ENCODE data around the gene EFNA2.

The EFNA2 gene

GRCh38 chr19:1336079-1336684 is 50.5 kb downstream of the EFNA2 start:
- in situ Hi-C loops (cut with HindIII; ENCODE audit: low sequenced_read_pairs), result no loop called here

GRCh38 chr19:1340681-1341469 is 55.2 kb downstream of the EFNA2 start:
- TF ChIP-seq, protein P1, sequence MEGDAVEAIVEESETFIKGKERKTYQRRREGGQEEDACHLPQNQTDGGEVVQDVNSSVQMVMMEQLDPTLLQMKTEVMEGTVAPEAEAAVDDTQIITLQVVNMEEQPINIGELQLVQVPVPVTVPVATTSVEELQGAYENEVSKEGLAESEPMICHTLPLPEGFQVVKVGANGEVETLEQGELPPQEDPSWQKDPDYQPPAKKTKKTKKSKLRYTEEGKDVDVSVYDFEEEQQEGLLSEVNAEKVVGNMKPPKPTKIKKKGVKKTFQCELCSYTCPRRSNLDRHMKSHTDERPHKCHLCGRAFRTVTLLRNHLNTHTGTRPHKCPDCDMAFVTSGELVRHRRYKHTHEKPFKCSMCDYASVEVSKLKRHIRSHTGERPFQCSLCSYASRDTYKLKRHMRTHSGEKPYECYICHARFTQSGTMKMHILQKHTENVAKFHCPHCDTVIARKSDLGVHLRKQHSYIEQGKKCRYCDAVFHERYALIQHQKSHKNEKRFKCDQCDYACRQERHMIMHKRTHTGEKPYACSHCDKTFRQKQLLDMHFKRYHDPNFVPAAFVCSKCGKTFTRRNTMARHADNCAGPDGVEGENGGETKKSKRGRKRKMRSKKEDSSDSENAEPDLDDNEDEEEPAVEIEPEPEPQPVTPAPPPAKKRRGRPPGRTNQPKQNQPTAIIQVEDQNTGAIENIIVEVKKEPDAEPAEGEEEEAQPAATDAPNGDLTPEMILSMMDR (IDR thresholded peaks at IDR 0.05; ENCODE audit: low read depth, low read length), result no peak
- DNase-seq (ENCODE audit: low read depth, low spot score), result no peak
- H3K4me3 ChIP-seq (ENCODE audit: low read depth, low read length), result no peak overlapping the region
- in situ Hi-C loops (cut with HindIII; ENCODE audit: low sequenced_read_pairs), result no loop called here

More at GRCh38 chr19:1336079-1336684, 50.5 kb downstream of the EFNA2 start:
- no peak for DNase-seq (ENCODE audit: low read depth, low spot score)
- TF ChIP-seq, protein P1 (IDR thresholded peaks at IDR 0.05; ENCODE audit: low read depth, low read length), result no peak
- no peak overlapping the region for H3K4me3 ChIP-seq (ENCODE audit: low read depth, low read length)

DNA sequence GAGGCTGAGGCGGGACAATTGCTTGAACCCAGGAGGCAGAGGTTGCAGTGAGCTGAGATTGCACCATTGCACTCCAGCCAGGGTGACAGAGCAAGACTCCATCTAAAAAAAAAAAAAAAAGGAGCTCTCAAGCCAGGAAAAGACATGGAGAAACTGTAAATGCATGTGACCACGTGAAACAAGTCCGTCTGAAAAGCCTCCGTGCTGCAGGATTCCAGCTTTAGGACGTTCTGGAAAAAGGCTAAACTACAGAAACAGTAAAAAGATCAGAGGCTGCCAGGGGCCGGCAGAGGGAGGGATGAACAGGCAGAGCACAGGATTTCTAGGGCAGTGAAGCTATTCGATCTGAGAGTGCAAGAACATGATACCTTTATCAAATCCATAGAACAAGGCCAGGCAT is 57.4 kb downstream of the EFNA2 start:
- no peak for DNase-seq (ENCODE audit: low read depth, low spot score)
- TF ChIP-seq, protein P1 (IDR thresholded peaks at IDR 0.05; ENCODE audit: low read depth, low read length), result no peak
- in situ Hi-C loops (cut with HindIII; ENCODE audit: low sequenced_read_pairs), result no loop called here
- H3K4me3 ChIP-seq (ENCODE audit: low read depth, low read length), result no peak overlapping the region

DNA sequence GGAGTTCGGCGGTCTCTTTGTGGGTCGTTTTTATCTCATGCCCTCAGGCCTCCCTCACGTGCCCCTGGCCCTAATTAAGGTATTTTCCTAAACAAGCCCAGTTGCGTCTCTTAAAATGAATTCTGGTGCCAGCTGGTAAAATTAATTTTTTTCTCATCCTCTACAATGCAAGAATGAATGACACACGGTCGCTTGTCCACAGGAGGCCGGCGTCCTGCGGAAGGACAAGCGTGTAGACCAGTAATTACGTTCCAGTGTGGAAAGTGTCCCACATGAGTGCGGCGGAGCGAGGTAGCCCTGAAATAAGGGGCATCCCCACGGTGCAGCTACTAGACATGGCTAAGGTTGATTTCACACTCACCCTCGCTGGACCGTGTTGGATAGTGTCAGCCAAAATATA is 63.5 kb downstream of the EFNA2 start:
- in situ Hi-C loops (cut with HindIII; ENCODE audit: low sequenced_read_pairs), result no loop called here
- no peak for DNase-seq (ENCODE audit: low read depth, low spot score)
- TF ChIP-seq, protein P1 (IDR thresholded peaks at IDR 0.05; ENCODE audit: low read depth, low read length), result no peak
- no peak overlapping the region for H3K4me3 ChIP-seq (ENCODE audit: low read depth, low read length)

DNA sequence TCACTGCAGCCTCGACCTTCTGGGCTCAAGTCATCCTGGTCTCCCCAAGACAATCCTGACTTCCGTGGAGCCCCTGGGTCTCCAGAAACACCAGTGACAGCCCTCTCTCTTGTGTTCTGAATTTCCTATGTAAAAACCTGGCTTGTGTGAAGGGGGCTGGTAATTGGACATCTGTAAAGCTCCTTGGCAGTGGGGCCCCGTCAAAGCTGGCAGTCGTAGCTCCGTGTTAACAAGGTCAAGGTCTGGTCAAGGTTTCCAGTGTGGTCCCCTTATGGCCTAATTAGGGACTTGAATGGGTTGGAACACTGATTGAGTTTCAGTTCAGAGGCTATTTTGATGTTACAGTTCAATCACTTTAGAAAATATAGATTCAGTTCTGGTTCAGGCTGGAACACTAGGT is 65.2 kb downstream of the EFNA2 start:
- in situ Hi-C loops (cut with HindIII; ENCODE audit: low sequenced_read_pairs), result no loop called here
- no peak overlapping the region for H3K4me3 ChIP-seq (ENCODE audit: low read depth, low read length)
- TF ChIP-seq, protein P1 (IDR thresholded peaks at IDR 0.05; ENCODE audit: low read depth, low read length), result no peak
- DNase-seq (ENCODE audit: low read depth, low spot score), result no peak
